HG03378 (cell line): ENCODE measurements around the gene SYT7.

Source experiments
- ATAC-seq: cut with Tn5 transposase; IDR thresholded peaks from one replicate; pipeline ENCODE4 v1.9.1; 2021; ENCODE audit warnings: mild to moderate bottlenecking, moderate library complexity; ENCODE audit not compliant: unreplicated experiment

SYT7 gene

GRCh38 chr11:61586792-61587430 lies 6.0 kb upstream of the SYT7 start:
- ATAC-seq = no peak

DNA sequence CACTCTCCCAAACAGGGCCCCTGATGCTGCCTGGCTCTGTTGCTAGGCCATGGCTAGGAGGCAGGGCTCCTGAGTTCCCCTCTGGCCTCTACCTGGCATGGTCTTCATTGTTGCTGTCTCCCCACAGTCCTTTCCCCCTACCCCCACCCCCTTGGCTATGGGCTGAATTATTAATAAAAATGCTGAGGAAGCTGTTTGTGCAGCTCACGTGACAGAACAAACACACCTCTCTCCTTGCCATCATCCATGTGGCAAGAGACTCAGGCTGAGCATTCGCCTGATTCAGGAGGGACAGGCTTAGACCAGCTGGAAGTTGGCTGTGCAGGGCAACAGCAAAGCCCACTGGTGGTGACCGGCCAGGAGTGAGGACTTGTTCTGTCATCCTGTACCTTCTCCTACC lies 4.2 kb upstream of the SYT7 start:
- no peak for ATAC-seq

- ATAC-seq = no peak
These were observed 1.1 kb upstream of the SYT7 start for GRCh38 chr11:61581931-61582330.

DNA sequence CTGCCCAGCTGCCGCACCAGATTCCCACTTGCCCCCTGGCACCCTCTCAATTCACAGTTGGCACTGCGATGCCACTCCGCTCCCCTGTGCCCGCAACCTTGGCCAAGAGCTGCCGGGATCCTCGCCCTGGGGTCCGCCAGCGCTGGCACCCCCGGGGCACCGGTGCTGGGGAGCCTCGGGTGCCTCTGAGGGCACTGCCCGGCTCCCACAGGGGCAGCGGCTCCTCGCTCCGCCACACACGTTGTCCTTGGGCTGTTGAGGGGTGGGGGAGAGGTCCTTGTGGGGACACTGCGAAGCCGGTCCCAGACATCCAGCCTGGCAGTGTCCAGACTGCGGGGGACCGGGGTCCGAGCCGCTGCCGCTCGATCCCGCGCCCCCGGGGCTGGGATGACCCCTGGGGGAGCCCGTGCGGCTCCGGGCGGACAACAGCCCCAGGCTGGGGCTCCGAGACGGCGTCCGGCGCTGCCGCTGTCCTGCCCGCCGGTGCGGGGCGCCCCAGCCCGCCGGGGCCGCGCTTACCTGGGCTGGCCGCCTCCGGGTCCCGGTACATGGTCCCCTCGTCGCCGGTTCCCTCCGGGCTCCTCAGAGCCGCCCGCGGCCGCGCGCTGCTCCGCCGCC lies 496 bp downstream of the SYT7 start:
- no peak for ATAC-seq

DNA sequence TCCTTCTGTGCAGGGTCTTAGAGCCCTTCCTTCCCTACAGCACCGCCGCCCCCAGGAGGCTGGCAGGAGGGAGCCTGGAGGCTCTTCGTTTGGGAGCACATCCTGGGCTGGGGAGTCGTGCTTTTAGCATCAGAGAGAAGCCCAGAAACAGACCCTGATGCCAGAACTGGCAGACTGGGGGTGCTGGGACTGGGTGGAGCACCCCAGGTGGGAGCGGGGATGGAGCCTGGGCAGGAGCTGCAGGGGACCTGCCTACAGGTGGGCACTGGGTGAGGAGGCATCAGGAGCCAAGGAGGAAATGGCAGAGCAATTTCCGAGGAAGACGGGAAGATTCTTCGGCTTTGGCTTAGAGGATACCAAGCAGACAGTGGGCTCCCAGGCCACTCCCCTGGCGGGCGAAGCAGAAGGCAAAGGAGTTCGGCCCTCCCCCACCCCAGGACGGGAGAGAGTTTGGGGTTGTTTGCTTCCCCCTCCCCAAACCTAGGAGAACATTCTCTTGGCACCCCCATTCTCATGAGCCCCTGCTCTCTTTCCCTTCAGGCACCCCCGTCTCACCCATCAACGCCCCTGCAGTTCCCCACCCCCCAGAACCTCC lies 1.1 kb downstream of the SYT7 start:
- ATAC-seq = no peak

DNA sequence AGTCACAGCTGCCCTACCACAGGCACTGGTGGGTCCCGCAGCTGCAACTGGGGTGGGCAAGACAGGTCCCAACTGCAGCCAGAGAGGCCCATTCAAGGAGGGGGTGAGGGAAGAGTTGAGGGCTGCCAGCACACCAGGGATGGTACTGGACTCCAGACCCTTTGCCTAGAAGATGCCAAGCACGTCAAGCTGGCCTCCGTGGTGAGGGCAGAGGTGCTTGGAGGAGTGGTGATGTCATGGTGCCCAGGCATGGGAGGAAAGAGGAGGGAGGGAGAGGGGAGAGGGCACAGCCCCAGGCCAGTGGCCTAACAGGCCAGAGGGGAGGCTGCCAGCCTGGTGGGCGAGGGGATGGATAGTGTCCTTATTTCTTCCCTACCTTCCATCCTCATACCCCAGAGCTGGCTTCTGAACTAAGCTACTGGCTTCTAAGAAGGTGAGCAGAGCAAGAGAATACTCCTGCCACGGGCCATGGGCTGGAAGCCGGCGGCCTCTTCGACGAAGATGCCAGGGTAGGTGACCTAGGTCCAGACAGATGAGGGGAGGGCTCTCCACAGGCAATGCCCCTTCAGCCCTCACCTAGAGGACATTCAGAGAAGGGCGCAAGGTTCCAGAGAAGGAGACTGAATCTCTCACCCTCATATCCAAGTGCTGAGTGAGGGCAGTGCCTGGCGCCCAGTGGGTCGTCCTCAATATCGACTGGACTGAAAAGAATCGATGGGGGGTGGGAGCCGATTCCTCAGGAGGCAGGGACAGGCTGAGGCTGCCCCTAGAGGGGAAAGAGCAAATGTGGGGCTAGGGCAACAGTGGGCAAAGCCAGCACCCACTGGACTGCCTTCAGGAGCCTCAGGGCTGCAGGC lies 1.8 kb downstream of the SYT7 start:
- ATAC-seq = no peak

GRCh38 chr11:61577383-61578118 lies 3.3 kb downstream of the SYT7 start:
- ATAC-seq = no peak

- no peak for ATAC-seq
These were observed 4.7 kb downstream of the SYT7 start for GRCh38 chr11:61575886-61576861.

DNA sequence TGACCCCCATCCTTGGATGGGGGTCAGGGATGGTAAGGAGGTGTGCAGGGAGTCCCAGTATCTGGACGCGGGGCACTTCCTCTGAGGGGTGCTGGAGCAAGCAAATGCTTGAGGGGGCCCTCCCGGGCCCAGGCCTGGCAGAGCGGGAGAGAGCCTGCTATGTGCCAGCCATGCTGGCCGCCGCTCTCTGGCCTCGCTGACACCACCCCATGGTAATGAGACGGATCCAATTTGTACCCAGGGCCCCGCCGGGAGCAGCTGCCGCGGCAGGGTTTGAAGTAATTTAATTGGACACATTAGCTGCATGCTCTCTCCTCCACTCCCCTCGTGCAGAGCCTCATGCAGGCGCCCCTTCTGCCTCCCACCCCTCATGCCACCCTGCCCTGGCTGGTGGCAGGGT lies 6.3 kb downstream of the SYT7 start:
- ATAC-seq = no peak

DNA sequence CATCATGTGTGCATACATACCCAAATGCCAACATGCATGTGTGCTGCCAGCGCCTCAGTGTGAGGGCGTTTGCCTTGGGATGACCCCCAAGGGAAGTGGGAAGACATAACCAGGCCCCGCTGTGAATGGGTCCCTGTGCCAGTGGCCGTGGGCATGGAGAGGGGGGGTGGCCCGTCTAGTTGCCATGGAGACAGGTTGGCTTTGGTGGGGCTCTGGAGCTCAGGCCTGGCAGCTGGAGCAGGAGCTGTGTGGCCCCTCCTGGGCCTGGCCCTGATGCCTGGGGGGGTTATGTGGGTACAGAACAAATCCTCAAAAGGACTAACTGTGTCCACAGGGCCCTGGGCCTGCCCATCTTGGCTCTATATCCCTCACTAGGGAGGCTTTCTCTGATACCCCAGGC lies 8.0 kb downstream of the SYT7 start:
- ATAC-seq = no peak

- no peak for ATAC-seq
These were observed 9.0 kb downstream of the SYT7 start for GRCh38 chr11:61571869-61572268.

- ATAC-seq = no peak
These were observed 9.5 kb downstream of the SYT7 start for GRCh38 chr11:61571337-61571736.

DNA sequence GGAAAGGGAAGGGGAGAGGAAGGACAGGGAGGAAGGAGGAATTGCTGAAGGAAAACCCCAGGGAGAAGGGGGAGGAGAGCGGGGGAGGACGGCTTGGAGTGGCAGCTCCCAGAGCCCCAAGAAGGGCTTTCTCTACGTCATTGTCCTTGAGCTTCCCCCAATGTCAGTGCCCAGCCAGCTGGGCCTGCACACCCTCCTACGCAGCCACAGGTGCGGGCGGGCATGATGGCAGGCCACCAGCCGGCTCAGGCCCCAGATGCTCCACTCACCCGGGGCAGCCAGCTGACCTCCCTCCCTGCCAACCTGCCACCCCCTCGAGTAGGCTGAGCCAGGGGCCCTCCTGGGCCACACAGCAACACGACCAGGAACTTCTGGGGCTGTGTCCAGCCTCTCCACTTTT lies 11.2 kb downstream of the SYT7 start:
- no peak for ATAC-seq

DNA sequence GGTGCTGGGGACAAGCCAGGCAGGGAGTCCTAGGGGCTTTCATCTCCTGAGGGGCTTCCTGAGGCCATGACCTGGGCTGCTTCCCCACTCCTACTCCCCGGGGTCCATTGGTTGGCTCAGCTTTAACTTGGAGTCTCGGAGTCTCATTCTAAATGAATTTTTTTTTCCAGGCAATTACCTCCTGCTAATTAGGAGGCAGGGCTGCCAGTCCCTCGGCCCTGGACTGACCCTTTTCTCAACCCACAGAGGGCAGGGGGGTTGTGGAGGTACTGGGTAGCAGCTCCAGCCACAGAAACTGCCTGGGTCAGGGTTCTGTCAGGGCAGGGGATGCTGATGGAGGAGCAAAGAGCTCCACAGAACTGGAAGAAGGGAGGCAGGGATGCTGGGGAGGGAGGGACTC lies 11.9 kb downstream of the SYT7 start:
- ATAC-seq = no peak

GRCh38 chr11:61567286-61568061 lies 13.4 kb downstream of the SYT7 start:
- ATAC-seq = no peak

DNA sequence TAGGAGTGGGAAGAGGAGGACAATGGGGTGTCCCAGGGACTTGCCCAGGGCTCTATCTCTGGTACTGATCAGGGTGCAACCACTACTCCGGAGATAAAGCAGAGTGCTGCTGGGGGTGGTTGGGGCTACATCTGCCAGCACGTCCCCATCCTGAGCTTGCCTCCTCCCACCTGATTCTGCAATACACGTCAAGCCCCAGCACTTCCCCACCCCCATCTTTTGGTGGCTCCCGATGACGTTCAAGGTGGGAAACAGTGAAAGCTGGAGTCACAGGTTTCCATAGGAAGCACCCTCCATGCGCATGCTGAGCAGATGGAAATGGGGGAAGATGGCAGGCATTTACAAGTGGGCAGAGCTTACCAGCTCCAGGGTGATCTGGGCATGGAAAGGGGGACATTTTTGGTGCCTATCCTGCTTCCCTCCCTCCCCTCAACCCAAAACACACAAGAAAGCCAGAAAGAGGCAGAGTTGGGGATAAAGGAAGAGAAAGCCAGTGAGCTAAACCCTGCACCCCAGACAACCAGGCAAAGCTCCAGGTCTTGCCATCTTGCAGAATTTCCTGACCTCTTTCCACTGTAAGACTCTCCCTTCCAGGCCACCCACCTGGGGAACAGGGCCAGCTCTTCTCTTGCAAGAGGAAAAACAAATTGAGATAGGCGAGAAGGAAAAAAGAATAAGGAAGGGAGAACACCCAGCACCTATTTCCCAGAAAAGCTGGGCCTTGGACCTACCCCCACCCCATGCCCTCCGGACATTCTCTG lies 15.8 kb downstream of the SYT7 start:
- ATAC-seq = no peak

DNA sequence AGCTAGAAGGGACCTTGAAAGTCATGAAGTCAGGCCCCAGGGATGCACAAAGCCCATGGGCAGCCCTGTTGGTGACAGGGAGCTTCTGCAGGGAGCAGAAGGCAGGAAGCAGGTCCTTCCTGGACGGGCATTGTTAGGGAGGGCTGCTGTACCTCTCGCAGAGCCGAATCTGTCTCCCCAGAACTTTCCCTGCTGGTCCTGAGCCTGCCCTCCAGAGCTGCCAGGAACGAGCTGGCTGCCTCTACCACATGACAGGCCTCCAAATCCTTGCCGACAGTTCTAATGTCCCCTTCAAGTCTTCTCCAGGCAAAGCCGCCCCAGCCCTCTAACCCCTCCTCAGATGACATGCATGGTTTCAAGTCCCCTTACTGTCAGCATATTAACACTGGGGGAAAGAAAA lies 20.1 kb downstream of the SYT7 start:
- ATAC-seq = no peak

- no peak for ATAC-seq
These were observed 24.3 kb downstream of the SYT7 start for GRCh38 chr11:61556621-61557020.
